IPS-11a (cell line): ENCODE data around the gene ART3.

ENCODE experiments used
- H3K4me3 ChIP-seq: one replicate; pipeline ENCODE4 v1.5.1; 2013; ENCODE audit warnings: low read depth, low read length, control low read depth

ART3 gene

DNA sequence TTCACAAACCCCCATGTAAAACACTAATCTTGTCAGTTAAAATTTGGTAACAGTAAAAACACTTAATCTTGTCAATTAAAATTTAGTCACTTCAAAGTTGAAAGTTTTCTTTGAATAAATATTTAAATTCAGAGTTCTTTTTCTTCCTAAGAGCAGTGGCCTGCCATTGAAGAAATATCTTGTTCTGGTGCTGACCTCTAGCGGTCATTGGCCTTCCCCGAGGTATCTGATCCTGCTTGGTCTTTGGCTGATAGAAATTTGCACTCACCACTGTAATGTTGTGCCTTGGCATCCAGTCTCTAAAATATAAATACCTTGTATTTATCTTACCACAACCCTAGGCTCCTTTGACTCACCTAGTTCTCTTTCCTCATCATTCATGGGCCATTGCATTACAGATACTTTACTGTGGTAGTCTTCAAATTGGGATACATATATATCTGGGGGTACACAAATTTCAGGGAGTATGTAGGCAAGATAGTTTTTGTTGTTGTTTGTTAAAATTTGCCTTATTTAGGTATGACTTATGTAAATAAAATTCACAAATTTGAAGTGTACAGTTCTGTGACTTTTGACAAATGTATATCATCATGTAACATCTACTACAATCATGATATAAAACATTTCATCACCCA, 6.7 kb upstream of the ART3 start:
- H3K4me3 ChIP-seq, result no peak overlapping the region

DNA sequence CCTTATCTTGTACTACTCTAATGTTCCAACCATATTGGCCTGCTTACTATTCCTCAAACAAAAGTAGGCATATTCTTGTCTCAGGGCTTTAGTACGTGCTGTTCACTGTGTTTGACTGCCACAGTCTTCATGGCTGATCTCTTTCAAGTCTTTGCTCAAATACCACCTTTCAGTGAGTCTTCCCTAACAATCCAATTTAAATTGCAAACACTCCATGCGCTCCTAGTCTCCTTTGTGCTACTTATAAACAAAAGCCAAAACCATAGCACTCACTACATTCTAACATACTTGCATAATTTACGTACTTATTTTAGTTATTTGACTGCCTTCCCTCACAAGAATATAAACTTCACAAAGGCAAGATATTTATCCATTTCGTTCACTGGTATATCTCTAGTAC, 1.7 kb upstream of the ART3 start:
- H3K4me3 ChIP-seq, result no peak overlapping the region

DNA sequence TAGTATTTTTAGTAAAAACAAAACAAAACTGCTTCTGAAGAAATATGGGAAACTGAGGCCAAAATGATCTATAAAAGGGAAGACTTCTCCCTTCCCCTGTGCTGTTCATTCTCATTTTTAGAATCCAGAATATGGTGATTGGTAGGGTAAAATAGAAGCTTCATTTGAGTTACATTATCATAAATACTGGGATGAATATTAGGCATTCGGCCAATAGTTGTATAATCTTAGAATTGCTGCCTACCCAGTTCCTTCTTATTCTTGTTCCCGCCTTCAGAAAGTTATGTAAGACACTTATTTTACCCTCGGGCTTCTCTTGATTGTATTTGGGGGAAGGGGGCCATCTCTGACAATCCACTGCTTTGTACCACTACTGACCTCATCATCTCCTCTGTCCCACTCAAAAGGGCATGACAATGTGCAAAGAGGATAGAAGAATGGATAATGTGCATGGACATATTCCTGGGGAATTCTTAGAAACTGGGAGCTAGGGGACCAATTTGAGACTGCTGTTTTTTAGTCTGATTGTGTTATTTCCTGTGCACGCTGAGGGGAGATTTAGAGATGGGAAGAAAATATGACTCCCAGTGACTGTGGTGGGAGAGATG, 588 bp downstream of the ART3 start:
- no peak overlapping the region for H3K4me3 ChIP-seq

DNA sequence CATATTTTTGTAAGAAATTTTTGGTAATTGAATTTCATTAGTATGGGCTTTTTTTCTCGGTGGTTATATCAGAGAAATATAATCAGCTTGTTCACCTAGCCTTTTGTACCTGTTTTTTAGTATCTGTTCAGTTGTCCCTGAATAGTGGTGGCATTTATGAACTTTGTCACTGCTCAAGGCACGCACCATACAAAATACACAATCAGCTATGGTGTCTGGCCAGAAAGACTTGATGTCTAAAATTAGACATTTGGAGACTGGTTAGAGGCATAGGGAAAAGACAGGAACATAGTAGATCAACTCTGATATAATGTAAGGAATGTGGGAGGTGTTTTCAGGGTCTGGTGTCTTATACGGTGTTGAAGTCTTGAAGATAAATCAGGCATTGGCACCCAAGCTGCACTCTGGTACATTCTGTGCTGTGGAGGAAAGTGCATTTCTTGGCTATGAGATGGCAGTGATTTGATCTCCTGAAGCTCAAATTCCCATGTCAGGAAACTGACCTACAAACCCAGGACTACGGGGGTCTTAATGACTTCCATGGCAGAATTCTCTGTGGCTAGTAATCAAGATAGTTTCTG, 3.6 kb downstream of the ART3 start:
- H3K4me3 ChIP-seq, result no peak overlapping the region

DNA sequence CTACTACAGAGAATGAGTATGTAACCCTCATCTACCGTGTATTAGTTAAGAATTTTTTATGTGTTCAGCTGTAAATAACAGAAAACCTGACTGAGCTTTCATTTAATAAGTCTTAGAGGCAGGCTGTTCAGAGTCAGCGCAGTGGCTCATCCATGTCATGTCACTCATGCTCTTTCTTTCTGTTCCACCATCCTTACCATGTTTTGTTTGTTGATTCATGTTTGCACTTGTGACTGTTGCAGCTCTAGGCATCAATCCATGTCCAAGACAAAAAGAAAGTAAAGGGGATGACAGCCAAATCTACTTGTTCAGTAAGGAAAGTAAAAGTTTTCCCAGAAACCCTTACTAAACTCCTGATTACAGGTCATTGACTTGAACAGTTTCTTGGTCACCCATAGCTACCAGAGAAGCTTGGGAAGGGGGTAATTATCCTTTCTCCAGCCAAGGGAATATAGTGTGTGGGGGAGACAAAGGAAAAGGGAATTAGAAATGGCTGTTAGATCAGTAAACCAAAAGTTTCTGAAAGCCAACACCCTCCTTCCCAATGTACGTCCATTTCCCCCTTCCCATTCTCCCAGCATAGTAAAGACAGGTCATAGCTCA, 9.0 kb downstream of the ART3 start:
- no peak overlapping the region for H3K4me3 ChIP-seq

DNA sequence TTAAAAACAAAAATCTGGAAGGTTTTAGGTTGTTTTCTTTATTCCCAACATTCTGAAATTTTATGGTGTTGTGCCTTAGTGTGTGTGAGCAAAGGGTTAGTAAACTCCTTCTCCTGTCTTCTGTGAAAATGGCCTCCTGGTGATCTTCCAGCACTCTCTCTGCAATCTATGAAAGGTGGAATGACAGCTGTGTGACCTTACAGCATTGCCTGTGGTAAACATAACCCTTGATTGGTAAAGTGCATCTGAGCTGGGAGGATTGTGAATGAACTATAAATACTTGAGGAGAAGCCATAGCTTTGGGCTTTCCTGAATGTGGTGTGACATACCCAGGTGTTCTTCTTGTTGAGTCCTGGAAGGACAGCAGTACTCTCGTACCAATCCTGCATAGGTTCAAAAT, 10.0 kb downstream of the ART3 start:
- H3K4me3 ChIP-seq, result no peak overlapping the region

DNA sequence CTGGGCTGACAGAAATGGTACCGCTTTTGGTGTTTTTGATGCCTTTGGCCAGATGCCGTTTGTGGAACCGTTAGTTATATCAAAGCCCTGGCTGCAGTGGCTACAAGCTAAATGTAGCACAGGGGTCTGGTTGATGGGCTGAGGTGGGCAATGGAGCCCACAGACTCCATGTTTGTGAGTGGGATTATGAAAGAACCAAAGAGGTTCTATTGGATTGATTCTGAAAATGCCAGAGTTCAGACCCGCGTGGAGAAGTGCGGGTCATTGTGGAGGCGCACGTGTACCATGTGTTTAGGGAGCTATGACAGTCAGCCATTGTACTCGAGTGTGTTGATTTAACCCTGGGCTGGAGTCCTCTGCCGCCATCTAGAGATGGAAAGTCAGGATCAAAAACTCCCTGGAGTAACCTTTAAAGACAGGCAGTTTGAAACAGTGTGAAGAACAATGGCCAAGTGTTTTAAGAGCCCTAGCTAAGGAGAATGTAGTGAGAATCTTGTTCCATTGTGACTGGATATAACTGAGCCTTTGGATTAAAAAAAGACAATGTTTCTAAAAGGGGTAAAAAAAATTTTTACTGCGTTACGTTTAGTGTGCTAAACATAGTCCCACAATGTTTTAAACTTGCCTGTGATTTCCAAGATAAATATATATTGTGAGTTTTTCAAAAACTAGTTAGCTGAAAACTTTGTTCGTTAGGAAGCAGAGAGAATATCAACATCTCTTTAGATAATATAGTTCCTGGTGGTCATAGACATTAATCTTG, 12.7 kb downstream of the ART3 start:
- no peak overlapping the region for H3K4me3 ChIP-seq

DNA sequence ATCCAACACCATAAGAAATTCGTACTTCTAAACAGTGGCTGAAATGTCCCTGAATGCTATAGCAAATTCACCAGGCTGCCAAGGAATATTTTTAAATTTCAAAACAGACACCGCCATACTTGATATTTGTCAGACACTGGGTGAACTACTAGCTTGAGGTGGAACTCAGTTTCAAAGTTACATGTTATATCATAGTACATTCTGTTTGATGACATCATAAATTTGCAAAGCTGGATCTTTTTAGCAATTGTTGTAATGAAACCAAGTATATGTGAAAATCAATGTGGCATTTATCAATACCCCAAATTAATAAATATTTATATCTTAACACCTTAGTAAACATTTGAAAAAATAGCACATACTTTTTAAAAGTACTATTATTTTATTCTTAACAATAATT, 14.2 kb downstream of the ART3 start:
- no peak overlapping the region for H3K4me3 ChIP-seq

DNA sequence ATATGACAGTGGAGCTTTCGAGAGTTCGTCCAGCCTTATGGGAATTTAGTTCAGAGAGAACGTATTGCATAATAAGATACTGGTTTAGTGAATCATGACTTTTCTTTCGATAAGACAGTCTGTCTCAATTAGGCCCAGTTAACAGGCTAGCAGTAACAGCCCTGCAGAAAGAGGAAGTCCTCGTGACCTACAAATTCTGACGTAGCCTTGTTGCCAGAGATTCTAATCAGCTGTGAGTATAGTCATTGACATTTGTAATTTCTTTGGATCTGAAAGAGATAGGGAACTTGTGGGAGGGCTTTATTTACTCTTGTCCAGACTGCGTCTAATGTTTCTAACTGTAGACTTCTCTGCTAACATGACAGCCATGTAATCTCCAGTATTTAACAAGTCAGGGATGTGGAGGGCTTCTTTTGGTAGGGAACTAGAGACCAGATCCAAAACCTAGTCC, 15.8 kb downstream of the ART3 start:
- H3K4me3 ChIP-seq, result no peak overlapping the region

DNA sequence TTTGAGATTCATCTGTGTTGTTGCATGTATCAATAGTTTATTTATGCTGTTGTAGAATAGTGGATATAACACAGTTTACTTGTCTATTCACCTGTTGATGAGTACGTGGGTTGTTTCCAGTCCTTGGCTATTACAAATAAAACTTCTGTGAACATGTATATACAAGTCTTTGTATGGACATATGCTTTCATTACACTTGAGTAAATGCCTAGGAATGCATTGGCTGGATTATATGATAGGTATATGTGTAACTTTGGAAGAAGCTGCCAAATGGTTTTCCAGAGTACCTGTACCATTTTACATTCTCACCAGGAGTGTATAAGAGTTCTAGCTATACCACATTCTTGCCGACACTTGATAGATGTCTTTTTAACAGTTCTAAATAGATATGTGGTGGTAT, 16.5 kb downstream of the ART3 start:
- no peak overlapping the region for H3K4me3 ChIP-seq

DNA sequence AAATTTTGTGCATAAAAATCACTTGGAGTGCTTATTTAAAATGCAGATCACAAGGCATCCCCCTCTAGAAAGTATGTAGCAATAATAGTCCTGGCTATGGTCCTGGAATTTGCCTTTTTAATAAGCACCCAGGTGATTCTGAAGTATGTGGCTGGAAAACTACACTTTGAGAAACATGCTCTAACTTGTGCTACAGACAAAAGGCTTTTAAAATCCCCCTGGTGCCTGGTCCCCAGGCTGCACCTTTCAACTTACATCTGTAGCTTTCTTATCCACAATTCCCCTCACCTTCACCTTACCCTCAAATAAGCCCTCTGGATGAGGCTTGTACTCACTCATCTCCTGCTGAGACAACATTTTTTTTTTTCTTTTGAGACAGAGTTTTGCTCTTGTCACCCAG, 21.1 kb downstream of the ART3 start:
- no peak overlapping the region for H3K4me3 ChIP-seq

DNA sequence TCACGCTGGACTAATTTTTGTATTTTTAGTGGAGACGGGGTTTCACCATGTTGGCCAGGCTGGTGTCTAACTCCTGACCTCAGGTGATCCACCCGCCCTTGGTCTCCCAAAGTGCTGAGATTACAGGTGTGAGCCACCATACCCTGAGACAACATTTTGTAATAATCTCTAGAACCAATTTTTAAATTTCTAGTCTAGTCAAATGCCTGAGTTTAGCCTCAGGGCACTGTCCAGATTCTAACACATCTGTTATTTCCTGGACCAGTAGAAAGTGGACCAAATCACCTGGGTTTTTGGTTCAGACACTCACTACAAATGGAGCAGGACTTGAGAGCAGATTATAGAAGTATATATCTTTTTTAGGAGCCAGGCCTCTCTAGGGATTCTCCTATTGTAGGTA, 21.6 kb downstream of the ART3 start:
- no peak overlapping the region for H3K4me3 ChIP-seq

DNA sequence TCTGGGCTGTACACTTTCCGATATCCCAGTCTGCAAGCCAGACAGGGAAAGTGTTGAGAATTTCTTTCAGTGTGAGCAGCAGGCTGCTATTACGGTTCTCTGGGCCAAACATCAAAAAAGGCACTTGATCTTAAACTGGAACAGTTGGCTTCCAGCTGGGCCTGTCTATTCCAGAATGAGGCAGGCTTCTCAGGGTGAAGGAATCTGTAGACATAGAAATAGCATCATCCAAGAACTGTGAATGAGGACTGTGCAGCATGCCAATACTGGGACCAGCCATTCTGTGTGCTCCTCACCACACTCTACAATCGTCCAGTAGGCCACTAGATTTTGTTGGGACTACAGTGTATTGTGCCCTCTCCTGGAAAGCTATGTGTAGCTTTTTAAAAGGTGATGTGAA, 31.1 kb downstream of the ART3 start:
- H3K4me3 ChIP-seq, result no peak overlapping the region

DNA sequence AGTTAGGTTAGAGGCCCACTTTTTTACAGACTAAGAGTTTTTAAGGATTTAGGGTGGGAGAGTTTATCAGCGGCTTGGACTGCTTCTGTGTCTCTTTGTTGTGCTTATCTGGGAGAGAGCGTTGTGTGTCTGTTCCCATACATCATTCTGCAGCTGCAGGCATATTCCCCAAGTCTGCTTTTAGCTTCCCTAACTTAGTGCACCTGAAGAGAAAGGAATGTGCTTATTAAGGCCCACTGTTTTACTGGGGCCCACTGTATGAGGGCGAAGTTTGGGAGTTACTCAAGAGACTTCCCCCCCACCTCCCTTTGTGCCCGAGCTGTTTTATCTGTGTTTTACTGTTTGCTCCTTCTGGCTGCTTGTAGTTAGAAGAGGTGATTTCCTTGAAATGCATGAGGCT, 31.9 kb downstream of the ART3 start:
- no peak overlapping the region for H3K4me3 ChIP-seq

DNA sequence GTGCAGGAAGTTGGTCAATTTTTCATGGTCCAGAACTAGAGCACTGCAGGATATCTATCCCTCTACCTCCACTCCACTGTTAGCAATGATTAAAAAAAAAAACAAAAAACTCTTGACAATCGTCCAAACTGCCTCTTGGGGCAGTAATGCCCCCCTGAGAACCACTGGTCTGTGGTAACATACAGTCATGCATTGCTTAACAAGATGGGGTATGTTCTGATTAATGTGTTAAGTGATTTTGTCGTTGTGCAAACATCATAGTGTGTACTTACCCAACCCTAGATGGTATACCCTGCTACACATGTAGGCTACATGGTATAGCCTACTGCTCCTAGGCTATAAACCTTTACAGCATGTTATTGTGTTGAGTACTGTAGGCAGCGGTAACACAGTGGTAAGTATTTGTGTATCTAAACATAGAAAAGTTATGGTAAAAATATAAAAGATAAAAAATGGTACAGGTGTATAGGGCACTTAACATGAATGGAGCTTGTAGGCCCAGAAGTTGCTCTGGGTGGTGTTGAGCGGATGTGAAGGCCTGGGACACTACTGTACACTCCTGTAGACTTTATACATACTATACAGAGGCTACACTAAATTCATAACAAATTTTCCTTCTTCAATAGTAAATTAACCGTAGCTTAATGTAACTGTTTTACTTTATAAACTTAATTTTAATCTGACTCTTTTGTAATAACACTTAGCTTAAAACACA, 34.1 kb downstream of the ART3 start:
- H3K4me3 ChIP-seq, result no peak overlapping the region

DNA sequence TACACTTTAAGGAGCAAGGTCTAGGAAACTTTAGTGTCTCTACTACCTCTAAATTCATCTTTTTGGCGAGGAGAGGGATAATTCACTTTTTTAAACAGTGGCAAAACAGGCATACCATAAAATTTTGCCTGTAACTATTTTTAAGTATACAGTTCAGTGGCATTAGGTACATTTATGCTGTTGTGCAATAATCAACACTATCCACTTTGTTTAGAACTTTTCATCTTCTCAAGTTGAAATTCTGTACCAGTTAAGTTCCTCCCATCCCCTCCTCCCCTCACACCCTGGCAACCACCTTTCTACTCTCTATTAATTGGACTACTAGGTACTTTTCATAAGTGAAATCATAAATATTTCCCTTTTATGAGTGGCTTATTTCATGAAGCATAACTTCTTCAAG, 42.3 kb downstream of the ART3 start:
- H3K4me3 ChIP-seq, result no peak overlapping the region

DNA sequence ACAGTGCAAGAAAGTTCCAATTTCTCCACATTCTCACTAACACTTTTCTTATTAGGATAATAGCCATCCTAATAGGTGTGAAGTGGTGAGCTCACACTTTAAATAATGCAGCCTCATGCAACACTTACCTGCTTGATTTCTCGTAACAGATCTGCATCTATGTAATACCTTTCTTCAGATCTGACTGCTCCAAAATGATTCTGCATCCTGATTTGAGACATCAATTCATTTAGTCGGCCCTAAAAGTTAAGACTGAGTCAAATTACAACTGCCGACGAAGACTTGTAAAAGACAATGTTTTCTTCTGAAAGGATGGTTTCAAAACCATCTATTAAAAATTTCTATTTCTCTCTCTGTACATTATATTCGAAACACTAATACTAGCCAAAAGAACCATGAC, 43.0 kb downstream of the ART3 start:
- H3K4me3 ChIP-seq, result no peak overlapping the region

DNA sequence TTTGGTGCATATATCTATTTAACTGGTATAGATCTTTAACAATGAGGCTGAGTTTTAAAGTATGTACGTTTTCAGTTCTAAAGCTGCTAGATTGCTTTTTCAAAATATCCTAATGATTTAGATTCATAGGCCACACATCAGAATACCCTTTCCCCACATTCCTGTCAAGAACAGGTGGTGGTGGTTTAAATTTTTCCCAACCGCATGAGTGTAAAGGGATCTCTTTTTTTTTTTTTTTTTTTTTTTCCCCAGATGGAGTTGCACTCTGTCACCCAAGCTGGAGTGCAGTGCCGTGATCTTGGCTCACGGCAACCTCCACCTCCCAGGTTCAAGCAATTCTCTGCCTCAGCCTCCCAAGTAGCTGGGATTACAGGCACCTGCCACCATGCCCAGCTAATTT, 45.7 kb downstream of the ART3 start:
- no peak overlapping the region for H3K4me3 ChIP-seq

DNA sequence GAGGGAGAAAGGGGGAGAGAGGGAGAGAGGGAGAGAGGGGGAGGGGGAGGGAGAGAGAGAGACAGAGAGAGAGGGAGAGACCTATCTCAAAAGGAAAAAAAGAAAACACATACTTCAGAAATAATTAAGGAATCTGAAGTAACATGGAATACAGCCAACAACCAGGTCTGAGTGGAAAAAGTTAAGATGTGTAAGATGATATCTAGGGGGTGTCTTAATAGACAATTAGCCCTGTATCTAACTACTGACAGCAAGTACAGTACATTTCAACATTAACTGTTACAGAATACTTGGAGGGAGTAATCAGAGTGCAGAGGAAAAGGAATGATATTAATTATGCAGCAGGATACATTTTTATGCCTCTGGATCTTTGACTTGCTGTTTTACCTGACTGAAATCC, 51.3 kb downstream of the ART3 start:
- no peak overlapping the region for H3K4me3 ChIP-seq

DNA sequence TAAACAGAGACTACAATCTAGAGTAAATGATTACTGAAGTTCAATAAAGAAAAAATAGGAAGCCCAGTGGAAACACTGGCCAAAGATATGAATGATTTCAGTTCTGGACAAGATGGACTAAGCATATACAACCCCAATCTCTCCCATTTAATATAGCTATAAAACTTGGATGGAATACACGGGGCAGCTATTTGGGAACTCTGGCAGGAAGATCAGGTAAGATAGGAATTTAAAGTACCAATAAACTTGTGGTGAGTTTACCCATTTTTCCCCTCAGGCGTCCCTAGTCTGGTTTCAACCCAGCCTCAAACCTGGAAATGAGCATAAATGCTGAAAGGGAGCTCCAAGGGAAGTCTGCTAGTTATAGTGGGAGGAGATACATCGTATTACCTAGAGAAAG, 53.2 kb downstream of the ART3 start:
- no peak overlapping the region for H3K4me3 ChIP-seq

DNA sequence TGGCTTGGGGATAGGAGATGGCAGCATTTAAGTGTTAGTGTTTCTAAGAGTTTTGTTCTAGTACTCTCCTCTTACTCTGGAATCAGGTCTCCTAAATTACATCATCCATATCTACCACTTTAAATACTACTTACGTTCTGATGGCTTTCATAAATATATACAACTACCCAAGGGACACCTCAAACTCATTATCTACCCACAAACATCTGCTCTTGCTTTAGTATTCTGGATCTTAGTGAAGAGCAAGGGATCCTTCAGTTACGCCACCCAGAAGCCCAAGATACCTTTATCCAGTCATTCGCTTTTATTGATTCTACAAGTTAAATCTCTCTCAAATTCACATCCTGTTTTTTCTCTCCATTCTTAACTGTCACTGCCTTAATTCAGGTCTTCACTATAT, 66.7 kb downstream of the ART3 start:
- no peak overlapping the region for H3K4me3 ChIP-seq
